ENCODE results near the gene CYP2U1. TPM values are rescaled to one million over a fixed set of nuclear protein-coding genes. Genes with fewer than 3 reads are reported as not detected.

CYP2U1 gene
- total RNA-seq, 1 donor from 2014 or later: 5.2 TPM

DNA sequence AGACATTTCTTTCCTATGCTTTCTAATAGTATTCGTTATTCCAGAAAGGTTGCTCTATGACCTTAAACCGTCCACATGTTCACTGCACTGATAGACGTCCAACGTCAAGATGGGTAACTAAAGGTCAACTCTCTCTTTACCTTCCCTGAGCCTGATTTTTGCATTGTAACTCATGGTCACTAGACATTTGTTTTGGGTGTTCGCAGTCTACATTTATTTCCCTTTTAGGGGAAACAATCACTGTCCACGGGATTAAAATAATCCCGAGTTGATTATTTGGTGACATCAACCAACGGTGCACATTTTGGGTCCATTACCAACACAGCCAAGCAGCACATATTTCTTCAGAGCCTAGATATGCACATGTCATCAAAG, 57.8 kb downstream of the CYP2U1 start:
- TF ChIP-seq, protein P1, sequence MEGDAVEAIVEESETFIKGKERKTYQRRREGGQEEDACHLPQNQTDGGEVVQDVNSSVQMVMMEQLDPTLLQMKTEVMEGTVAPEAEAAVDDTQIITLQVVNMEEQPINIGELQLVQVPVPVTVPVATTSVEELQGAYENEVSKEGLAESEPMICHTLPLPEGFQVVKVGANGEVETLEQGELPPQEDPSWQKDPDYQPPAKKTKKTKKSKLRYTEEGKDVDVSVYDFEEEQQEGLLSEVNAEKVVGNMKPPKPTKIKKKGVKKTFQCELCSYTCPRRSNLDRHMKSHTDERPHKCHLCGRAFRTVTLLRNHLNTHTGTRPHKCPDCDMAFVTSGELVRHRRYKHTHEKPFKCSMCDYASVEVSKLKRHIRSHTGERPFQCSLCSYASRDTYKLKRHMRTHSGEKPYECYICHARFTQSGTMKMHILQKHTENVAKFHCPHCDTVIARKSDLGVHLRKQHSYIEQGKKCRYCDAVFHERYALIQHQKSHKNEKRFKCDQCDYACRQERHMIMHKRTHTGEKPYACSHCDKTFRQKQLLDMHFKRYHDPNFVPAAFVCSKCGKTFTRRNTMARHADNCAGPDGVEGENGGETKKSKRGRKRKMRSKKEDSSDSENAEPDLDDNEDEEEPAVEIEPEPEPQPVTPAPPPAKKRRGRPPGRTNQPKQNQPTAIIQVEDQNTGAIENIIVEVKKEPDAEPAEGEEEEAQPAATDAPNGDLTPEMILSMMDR (IDR thresholded peaks at IDR 0.05; ENCODE audit: unreplicated experiment): no peak
- Mint-ChIP-seq H3K9me3 (ENCODE audit: low read depth) (no peaks in the 10 kb centered on the region), H3K27me3 (peaks cover 12% of the 10 kb centered on the region), H3K4me3 (ENCODE audit: low read depth) (peak overlapping the region; percentile 93), H3K36me3 (ENCODE audit: insufficient read depth) (no peaks in the 10 kb centered on the region), H3K4me1 (ENCODE audit: low read depth) (peaks cover 27% of the 10 kb centered on the region), H3K27ac (peak overlapping the region; percentile 27)
- no peak for DNase-seq (ENCODE audit: low spot score, unreplicated experiment)

DNA sequence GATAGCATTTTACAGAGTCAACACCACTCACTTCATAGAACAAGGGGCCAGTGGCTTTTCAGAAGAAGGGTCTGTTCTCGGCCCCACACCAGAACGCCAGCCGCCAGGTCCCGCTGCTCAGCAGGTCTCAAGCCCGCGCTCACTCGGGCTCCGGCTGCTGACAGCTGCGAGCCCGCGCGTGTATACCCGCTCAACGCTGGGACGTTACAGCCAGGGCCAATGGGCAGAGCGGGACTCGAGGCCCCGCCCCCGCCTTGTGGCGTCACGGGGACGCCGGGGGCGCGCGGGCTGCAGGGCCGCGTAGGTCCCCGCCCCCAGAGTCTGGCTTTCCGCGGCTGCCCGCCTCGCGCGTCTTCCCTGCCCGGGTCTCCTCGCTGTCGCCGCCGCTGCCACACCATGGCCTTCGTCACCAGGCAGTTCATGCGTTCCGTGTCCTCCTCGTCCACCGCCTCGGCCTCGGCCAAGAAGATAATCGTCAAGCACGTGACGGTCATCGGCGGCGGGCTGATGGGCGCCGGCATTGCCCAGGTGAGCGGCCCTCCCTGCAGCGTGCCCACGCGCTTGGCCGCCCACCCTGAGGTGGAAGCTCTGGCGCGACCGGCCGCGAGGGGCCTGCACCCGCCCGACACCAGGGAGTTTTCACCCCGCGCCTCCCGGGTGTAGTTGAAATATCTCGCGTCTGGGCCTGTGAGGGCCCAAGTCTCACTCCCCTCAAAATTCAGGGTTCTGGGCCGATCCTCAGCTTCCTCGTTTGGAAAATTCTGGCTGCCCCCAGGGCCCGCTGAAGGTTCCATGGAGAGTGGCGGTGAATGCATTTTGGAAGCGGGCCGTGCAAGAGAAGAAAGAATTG, 58.4 kb downstream of the CYP2U1 start, which contains the start of gene HADH:
Gene HADH, plus strand, starts transcription at position 353 of the 850 bp plus-strand sequence. Its CDS starts 44 bp downstream, at position 397.
- peak; percentile 86 for DNase-seq (ENCODE audit: low spot score, unreplicated experiment)
- Mint-ChIP-seq H3K4me1 (ENCODE audit: low read depth) (peaks cover 31% of the 10 kb centered on the region), H3K4me3 (ENCODE audit: low read depth) (peak within 1 kb of the TSS; percentile 93), H3K27me3 (peaks cover 12% of the 10 kb centered on the region), H3K27ac (peak within 1 kb of the TSS; percentile 90), H3K9me3 (ENCODE audit: low read depth) (no peaks in the 10 kb centered on the region), H3K36me3 (ENCODE audit: insufficient read depth) (no peaks in the 10 kb centered on the region)
- TF ChIP-seq, protein P1 (IDR thresholded peaks at IDR 0.05; ENCODE audit: unreplicated experiment): no peak

DNA sequence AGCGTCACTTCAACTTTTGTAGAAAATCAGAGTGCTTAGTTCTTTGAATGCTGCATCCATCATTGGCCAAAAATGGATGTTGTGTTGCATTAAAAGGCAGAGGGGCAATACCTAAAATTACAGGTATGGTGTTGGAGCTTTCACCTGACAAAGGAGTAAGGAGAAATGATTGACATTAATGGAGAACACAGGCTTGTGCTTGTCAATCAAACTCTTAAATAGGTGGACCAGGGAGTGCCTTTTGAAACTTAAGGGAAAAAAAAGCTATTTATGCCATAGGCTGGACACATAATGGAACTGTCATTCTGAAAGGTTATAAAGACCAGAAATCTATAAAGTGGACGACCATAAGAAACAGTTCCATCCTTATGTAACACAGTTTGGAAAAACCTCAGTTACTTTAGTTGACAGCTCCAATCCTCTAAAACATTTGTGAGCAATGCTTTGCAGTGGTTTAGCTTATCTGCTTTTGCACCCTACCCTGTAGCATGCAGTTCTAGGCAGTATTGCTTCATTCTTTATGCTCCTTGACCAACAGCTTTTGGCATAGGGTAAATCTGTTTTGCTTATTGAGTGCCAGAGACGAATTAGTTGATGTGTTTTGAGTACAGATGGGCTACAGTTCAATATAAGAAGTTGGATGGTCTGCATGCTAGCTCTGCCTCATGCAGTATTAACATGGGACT, 60.7 kb downstream of the CYP2U1 start:
- DNase-seq (ENCODE audit: low spot score, unreplicated experiment): no peak
- peaks cover 3% of the 10 kb centered on the region for H3K36me3 Mint-ChIP-seq (ENCODE audit: insufficient read depth)
- no peak overlapping the region for H3K4me3 Mint-ChIP-seq (ENCODE audit: low read depth)
- H3K27me3 Mint-ChIP-seq: peaks cover 5% of the 10 kb centered on the region
- H3K4me1 Mint-ChIP-seq (ENCODE audit: low read depth): peaks cover 34% of the 10 kb centered on the region
- TF ChIP-seq, protein P1 (IDR thresholded peaks at IDR 0.05; ENCODE audit: unreplicated experiment): no peak
- no peak overlapping the region for H3K27ac Mint-ChIP-seq
- no peaks in the 10 kb centered on the region for H3K9me3 Mint-ChIP-seq (ENCODE audit: low read depth)

DNA sequence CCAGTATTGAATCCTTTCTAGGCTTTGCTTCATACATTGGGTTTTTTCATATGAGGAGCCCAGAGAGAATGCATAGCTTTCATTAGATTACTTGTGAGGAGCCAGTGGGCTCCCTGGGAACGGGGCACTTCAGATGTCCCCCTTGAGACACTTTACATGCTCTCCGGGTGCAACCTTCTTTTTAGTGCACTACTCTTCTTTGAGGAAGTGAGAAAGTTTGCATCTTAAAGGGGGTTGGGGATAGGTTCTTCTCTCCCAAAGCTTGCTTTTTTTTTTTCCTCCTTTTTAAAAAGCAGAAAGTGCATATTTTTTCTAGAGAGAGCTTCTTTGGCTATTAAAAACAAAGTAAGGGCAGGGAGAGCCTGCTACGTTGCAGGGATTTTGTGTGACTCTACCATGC, 62.6 kb downstream of the CYP2U1 start:
- TF ChIP-seq, protein P1 (IDR thresholded peaks at IDR 0.05; ENCODE audit: unreplicated experiment): no peak
- Mint-ChIP-seq H3K36me3 (ENCODE audit: insufficient read depth) (peaks cover 8% of the 10 kb centered on the region), H3K27ac (no peak overlapping the region), H3K27me3 (no peaks in the 10 kb centered on the region), H3K4me3 (ENCODE audit: low read depth) (no peak overlapping the region), H3K4me1 (ENCODE audit: low read depth) (peaks cover 38% of the 10 kb centered on the region), H3K9me3 (ENCODE audit: low read depth) (no peaks in the 10 kb centered on the region)
- DNase-seq (ENCODE audit: low spot score, unreplicated experiment): no peak

DNA sequence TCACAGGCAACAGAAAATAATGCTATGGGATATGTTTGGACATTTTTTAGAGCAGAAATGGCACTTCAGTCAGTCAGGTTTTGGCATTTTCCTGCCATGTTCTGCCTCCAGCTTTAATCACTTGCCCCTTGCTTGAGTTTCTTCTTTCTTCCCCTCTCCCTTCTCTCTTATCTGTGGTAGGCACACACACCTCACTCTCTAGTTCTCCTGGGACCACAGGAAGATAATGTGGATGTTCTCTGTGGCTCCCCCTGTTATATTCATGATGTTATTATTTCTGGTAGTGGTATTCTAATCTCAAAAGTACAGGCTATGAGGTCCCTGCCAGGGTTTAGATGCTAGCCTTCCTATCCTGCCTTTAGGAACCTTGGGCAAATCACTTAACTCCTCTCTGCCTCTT, 63.5 kb downstream of the CYP2U1 start:
- H3K4me3 Mint-ChIP-seq (ENCODE audit: low read depth): no peak overlapping the region
- peaks cover 33% of the 10 kb centered on the region for H3K4me1 Mint-ChIP-seq (ENCODE audit: low read depth)
- DNase-seq (ENCODE audit: low spot score, unreplicated experiment): no peak
- TF ChIP-seq, protein P1 (IDR thresholded peaks at IDR 0.05; ENCODE audit: unreplicated experiment): no peak
- no peaks in the 10 kb centered on the region for H3K9me3 Mint-ChIP-seq (ENCODE audit: low read depth)
- peaks cover 10% of the 10 kb centered on the region for H3K36me3 Mint-ChIP-seq (ENCODE audit: insufficient read depth)
- no peaks in the 10 kb centered on the region for H3K27me3 Mint-ChIP-seq
- H3K27ac Mint-ChIP-seq: no peak overlapping the region
